ENCODE data around the gene VOPP1.
"Not testable (repeated sequence)": the region's sequence is repeated elsewhere in the genome, so short reads cannot be mapped to it uniquely, and the experiment has no call there.

The VOPP1 gene

DNA sequence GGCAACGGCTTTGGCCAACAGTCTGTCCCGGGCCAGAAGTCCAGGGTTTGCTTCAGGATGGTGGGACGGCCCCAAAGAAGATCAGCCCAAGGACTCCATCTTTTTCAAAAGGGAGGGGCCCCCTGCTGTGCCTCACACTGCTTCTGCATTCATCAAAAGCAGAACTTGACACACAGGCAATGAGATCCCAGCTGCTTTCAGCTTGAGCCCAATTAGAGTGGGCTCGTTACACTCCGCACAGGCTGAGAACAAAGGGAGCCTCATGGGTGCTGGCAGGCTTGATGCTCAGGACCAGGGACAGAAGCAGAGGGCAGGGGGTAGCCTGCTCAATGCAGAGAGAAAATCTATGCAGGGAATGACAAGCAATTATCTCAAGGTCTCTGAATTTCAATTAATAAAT is 45.5 kb downstream of the VOPP1 start:
- DNase-seq, result peak; percentile 64

- DNase-seq, result no peak
These were observed 46.0 kb downstream of the VOPP1 start for GRCh38 chr7:55526329-55526728.

DNA sequence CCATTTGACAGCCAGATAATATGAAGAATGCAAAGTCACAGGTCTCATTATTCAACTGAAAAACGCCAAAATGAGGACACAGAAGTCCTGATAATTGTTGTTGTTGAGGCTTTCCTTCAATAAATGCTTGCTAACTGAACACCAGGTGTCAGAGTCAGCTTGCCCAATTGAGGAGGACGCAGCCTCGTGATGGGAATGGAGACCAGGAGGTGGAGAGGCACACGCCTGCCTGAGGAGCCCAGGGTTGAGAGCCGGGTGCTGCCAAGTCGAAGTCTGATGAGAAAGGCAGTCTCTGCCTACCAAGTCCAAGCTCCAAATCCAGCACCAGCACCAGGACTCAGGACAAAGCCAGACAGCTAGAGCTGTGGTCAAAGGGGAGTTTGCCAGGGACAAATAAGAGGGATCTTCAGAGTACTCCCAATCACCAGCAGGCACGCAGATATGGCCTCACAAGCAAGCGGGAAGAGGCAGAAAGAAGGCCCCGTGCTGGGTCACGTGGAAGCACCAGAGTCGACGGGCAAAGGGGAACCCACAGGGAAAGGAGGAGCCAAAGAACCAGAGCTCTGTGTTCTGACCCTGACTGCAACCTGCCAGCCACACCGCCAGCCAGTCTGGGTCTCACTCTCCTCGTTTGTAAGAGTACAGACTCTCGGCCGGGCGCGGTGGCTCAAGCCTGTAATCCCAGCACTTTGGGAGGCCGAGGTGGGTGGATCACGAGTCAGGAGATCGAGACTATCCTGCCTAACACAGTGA is 47.6 kb downstream of the VOPP1 start:
- DNase-seq, result no peak

DNA sequence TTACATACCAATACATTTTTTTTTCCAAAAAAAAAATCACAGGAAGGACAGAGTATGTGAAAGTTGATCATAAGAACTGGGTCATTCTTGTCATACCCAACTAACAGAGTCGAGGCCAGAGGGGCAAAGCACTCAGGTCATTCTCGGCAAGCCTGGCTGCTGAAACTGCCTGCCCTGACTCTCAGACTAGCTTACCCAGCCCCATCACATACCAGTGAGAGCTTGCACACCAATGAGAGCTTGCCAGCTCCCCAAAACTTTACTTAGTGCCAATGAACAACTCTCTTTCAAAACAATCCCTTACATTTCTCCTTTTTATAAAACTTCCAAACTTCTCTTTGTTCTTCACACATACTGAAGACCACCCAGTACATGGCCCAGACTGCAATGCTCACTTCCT is 48.9 kb downstream of the VOPP1 start:
- no peak for DNase-seq

- no peak for DNase-seq
These were observed 50.1 kb downstream of the VOPP1 start for GRCh38 chr7:55521917-55522902.

DNA sequence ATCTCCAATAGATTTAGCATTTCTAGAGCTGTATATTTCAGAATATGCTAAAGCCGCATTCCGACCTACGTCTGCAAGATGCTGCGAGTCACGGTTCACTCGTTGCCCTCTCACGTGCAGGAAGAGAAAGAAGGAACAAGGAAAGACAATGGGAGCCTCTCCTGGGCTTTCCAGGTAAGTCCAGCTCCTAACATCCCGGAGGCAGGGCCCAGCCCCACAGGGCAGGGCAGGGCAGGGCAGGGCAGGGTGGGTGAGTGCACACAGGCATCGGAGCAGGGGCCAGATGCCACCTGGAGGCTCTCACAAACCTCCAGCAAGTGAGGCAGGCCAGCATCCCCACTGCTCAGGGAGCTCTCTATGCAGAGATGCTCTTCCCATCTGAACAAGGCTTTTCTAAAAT is 50.8 kb downstream of the VOPP1 start:
- no peak for DNase-seq

- DNase-seq, result no peak
These were observed 51.7 kb downstream of the VOPP1 start for GRCh38 chr7:55520426-55521140.

DNA sequence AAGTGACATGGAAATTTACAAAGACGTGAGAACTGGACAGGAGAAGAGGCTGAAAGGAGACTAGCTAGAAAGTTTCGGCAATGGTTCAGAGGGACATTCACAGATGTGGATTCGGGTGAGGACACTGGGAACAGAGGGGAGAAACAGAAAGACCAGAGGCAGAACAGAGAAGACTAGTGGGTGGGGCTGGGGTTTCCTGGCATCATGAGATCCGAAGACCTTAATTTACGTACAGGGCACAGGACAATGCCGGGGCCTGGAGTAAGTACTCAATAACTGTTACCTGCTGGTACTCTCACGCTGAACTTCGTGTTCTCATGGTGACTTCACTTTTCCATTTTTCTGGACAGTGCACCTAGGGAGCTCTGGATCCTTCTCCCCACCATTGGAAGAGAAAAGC is 53.5 kb downstream of the VOPP1 start:
- DNase-seq, result no peak

- DNase-seq, result no peak
These were observed 54.2 kb downstream of the VOPP1 start for GRCh38 chr7:55517936-55518689.

GRCh38 chr7:55517191-55517633 is 55.1 kb downstream of the VOPP1 start:
- no peak for DNase-seq

DNA sequence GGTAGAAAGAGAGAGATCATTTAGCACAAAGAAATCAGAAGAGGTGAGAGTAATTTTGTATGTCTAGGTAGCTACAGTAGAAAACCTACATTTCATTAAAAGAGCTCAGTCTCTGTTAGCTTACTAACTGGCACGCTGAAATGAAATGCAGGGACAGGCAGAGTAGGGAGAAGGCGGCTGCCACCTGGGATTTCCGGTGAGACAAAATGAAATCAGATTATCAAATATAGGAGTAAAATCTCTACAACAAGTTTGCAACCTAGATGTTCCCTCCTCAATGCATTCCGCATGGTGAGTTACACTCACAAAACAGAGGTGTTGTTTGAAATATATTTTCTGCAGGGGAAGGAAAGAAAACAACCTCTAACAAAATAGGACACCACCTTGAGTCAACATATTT is 55.9 kb downstream of the VOPP1 start:
- DNase-seq, result no peak

- no peak for DNase-seq
These were observed 56.6 kb downstream of the VOPP1 start for GRCh38 chr7:55515569-55516279.

- DNase-seq, result no peak
These were observed 57.6 kb downstream of the VOPP1 start for GRCh38 chr7:55514546-55515265.

GRCh38 chr7:55513868-55514267 is 58.4 kb downstream of the VOPP1 start:
- DNase-seq, result no peak

DNA sequence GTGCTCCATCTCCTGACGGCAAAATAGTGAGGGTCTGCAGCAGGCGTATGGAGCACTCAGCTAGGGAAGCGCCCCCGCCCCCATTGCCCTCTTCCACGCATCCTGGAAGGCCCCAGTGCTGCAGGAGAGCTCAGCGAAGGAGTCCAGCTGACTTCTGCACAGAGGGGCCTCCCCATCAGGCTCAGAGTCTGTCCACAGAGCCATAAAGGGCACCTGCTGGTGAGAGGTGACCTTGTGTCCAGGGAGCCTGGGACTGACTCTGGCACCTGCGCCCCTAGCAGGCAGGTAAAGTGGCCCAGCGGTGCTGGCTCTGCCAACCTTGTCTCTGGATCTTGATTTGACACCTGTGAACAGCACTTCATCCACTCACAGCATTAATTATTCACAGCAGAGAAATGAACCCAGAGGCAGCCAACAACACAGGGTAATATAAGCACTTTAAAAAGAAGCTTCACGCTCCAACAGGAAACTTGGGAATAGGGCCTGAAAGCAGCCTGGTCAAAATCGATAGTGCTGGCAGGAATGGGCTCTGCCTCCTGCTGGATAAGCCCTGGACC is 59.6 kb downstream of the VOPP1 start:
- DNase-seq, result no peak

- DNase-seq, result no peak
These were observed 61.7 kb downstream of the VOPP1 start for GRCh38 chr7:55510621-55511020.

- DNase-seq, result not testable (repeated sequence)
These were observed 62.1 kb downstream of the VOPP1 start for GRCh38 chr7:55510206-55510605.

- no peak for DNase-seq
These were observed 63.0 kb downstream of the VOPP1 start for GRCh38 chr7:55509322-55509721.

DNA sequence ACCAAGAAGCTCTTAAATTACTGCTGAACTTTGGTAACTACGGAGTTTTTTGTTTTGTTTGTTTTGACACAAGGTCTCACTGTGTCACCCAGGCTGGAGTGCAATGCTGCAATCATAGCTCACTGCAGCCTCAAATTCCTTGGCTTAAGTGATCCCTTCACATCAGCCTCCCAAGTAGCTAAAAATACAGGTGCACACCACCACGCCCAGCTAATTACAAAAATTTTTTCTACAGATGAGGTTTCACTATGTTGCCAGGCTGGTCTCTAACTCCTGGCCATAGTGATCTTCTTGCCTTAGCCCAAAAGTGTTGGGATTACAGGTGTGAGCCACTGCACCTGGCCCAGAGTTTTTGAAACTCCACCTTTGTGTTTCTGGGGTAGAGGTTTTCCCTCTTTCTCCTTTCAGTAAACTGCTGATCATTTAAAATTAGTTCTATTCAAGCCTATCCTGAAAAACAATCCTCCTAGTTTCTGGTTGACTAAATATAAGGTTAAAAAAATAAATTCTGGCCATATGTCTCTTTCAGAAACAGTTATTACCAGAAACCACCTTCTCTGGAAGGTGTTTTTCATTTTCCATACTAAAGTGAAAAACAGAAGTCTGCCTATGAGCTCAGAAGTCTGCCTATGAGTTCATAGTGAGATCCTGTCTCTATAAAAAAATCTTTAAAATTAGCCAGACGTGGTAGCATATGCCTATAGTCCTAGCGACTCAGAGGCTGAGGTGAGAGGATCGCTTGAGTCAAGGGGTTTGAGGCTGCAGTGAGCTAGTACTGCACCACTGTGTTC is 63.9 kb downstream of the VOPP1 start:
- DNase-seq, result no peak

DNA sequence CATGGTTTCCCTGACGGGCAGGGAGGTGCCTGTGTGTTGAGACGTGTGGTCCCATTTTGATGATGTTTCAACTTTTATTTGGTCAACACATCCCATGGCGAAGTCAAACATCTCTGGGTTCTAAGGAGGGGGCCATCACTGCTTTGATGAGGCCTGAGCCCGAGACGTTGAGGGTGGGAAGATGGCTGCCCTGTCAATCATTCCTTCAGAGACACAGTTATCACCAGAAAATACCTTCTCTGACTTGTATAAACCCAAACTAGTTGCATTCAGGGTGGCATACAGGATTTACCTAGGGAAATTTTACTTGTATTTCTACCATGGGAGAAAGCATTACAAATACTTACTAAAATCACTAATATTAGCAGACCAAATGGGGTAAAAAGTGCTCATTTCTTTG is 64.6 kb downstream of the VOPP1 start:
- DNase-seq, result no peak
